Activated naive CD4-positive, alpha-beta T cell treated with anti-CD3 and anti-CD28 coated beads, Interleukin-2, amount 10 ng/mL, durations not matched to agents 7 days and 5 days (primary cell): ENCODE results near the gene TGIF2LX.
"Not testable (repeated sequence)": the region's sequence is repeated elsewhere in the genome, so short reads cannot be mapped to it uniquely, and the experiment has no call there.

Source experiments
- CTCF ChIA-PET: fragments of 350-600 bp; sonication (Branson Sonifier 250); formaldehyde crosslinking; loops from one replicate; lab custom pipeline; 2021; ENCODE audit warnings: antibody characterized with exemption; lab: Charles Lee
- DNase-seq: peaks from one replicate; pipeline ENCODE4 v3.0.0-alpha.2; 2020
- H3K27ac Mint-ChIP-seq: one replicate; pipeline ENCODE4 v1.8.0; 2021; ENCODE audit warnings: mild to moderate bottlenecking, moderate library complexity, mixed read lengths
- H3K27me3 Mint-ChIP-seq: one replicate; pipeline ENCODE4 v1.8.0; 2021; ENCODE audit warnings: mild to moderate bottlenecking, mixed read lengths
- H3K36me3 Mint-ChIP-seq: one replicate; pipeline ENCODE4 v1.8.0; 2021; ENCODE audit warnings: mixed read lengths
- H3K4me1 Mint-ChIP-seq: one replicate; pipeline ENCODE4 v1.8.0; 2021; ENCODE audit warnings: mixed read lengths
- H3K4me3 Mint-ChIP-seq: one replicate; pipeline ENCODE4 v1.8.0; 2021; ENCODE audit warnings: mild to moderate bottlenecking, moderate library complexity, mixed read lengths
- H3K9me3 Mint-ChIP-seq: one replicate; pipeline ENCODE4 v1.8.0; 2021; ENCODE audit warnings: mixed read lengths

The TGIF2LX gene

DNA sequence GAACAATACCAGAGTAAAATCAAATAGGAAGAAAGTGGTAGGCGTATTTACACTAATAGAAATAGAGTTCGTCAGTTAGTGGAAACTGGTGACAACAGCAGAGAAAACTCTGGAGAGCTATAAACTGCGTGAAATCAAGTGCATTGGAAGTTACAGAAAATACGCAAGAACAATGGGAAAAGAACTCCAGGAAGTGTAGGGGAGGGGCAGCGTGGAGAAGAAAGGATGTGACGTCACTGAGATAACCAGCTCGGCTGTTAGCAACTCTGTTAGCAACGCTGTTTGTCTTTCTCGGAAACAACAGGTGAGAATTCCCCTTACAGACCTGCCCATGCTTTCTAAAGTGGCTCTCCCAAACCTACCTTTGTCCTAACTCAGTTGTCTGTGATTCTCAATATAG, at the start of gene TGIF2LX:
Gene TGIF2LX (plus strand): TSS at position 244 of the 400 bp plus-strand sequence. CDS start 178 bp downstream, outside the sequence.
- DNase-seq, H3K9me3 Mint-ChIP-seq, H3K4me3 Mint-ChIP-seq, CTCF ChIA-PET, H3K4me1 Mint-ChIP-seq, H3K27me3 Mint-ChIP-seq, H3K36me3 Mint-ChIP-seq, H3K27ac Mint-ChIP-seq: not testable (repeated sequence)

DNA sequence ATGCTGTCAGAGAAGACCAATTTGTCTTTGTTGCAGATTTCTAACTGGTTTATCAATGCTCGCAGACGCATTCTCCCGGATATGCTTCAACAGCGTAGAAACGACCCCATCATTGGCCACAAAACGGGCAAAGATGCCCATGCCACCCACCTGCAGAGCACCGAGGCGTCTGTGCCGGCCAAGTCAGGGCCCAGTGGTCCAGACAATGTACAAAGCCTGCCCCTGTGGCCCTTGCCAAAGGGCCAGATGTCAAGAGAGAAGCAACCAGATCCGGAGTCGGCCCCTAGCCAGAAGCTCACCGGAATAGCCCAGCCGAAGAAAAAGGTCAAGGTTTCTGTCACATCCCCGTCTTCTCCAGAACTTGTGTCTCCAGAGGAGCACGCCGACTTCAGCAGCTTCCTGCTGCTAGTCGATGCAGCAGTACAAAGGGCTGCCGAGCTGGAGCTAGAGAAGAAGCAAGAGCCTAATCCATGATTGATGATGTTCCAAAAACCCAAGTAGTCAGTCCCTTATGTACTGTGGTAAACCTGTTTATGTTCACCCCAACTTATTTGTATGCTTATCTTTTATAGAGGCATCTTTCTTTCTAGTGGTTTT, 728 bp downstream of the TGIF2LX start:
- H3K4me1 Mint-ChIP-seq, H3K36me3 Mint-ChIP-seq, H3K9me3 Mint-ChIP-seq, H3K4me3 Mint-ChIP-seq, H3K27ac Mint-ChIP-seq, CTCF ChIA-PET, DNase-seq, H3K27me3 Mint-ChIP-seq: not testable (repeated sequence)

DNA sequence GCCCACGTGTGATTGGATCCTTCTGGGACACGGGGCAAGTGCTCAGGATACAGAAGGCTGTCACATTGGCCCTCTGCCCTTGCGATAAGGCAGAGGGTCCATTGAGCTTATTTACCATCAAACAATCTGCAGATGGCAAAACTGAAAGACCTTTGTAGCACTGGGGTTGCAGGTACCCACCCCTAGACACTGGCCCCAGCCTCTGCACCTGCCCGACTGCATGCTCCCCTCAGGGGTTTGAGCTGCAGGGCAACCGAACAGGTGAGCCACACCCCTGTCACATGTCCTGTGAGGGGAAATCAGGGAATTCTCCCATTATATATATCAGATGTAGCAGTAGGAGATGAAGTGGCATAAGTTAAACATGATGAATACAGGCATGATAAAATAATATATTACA, 21.4 kb downstream of the TGIF2LX start:
- H3K4me3 Mint-ChIP-seq, H3K36me3 Mint-ChIP-seq, DNase-seq, CTCF ChIA-PET, H3K27ac Mint-ChIP-seq, H3K27me3 Mint-ChIP-seq, H3K9me3 Mint-ChIP-seq, H3K4me1 Mint-ChIP-seq: not testable (repeated sequence)

DNA sequence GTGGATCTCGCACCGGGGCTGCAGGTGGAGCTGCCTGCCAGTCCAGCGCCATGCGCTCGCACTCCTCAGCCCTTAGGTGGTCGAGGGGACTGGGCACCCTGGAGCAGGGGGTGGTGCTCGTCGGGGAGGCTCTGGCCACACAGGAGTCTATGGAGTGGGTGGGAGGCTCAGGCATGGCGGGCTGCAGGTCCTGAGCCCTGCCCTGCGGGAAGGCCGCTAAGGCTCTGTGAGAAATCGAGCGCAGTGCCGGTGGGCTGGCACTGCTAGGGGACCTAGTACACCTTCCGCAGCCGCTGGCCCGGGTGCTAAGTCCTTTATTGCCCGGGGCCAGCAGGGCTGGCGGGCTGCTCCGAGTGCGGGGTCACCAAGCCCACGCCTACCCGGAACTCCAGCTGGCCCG, 43.9 kb downstream of the TGIF2LX start:
- CTCF ChIA-PET, H3K9me3 Mint-ChIP-seq, H3K4me1 Mint-ChIP-seq, H3K4me3 Mint-ChIP-seq, H3K36me3 Mint-ChIP-seq, DNase-seq, H3K27ac Mint-ChIP-seq, H3K27me3 Mint-ChIP-seq: not testable (repeated sequence)
